ENCODE data around the gene SEPSECS. TPM values are rescaled to one million over a fixed set of nuclear protein-coding genes. Genes with fewer than 3 reads are reported as not detected.

The SEPSECS gene
- total and polyA plus RNA-seq, 2 experiments from 2014 or later = 1.2 to 4.7 TPM

- Mint-ChIP-seq H3K4me3 (no peak overlapping the region), H3K36me3 (ENCODE audit: low read depth) (no peaks in the 10 kb centered on the region), H3K4me1 (no peaks in the 10 kb centered on the region), H3K27ac (no peak overlapping the region), H3K27me3 (ENCODE audit: insufficient read depth, low read depth, poor library complexity) (no peaks in the 10 kb centered on the region), H3K9me3 (no peaks in the 10 kb centered on the region)
- H3K27me3 ChIP-seq (ENCODE audit: insufficient read depth) = no peaks in the 10 kb centered on the region
- no peaks in the 10 kb centered on the region for H3K36me3 ChIP-seq (ENCODE audit: insufficient read depth)
- no peak overlapping the region for H3K4me3 ChIP-seq
- DNase-seq (ENCODE audit: low spot score) = no peak
- H3K4me2 ChIP-seq = no peak overlapping the region
- no peaks in the 10 kb centered on the region for H3K4me1 ChIP-seq (ENCODE audit: insufficient read depth)
- no peaks in the 10 kb centered on the region for H3K79me2 ChIP-seq (replicated peaks; ENCODE audit: insufficient read depth)
- H3F3A ChIP-seq (replicated peaks; ENCODE audit: low read depth) = no peaks in the 10 kb centered on the region
- no peak overlapping the region for H2AFZ ChIP-seq
- no peak for TF ChIP-seq ETS1 (IDR thresholded peaks at IDR 0.05)
- no peak for TF ChIP-seq ZNF331 (CRISPR knock-in tag; IDR thresholded peaks at IDR 0.05; ENCODE audit: low read depth)
- no peak for TF ChIP-seq ZNF114 (CRISPR knock-in tag; IDR thresholded peaks at IDR 0.05)
- TF ChIP-seq EZH2 (IDR thresholded peaks at IDR 0.05; ENCODE audit: low read depth, unreplicated experiment) = no peak
- TF ChIP-seq, protein P1, sequence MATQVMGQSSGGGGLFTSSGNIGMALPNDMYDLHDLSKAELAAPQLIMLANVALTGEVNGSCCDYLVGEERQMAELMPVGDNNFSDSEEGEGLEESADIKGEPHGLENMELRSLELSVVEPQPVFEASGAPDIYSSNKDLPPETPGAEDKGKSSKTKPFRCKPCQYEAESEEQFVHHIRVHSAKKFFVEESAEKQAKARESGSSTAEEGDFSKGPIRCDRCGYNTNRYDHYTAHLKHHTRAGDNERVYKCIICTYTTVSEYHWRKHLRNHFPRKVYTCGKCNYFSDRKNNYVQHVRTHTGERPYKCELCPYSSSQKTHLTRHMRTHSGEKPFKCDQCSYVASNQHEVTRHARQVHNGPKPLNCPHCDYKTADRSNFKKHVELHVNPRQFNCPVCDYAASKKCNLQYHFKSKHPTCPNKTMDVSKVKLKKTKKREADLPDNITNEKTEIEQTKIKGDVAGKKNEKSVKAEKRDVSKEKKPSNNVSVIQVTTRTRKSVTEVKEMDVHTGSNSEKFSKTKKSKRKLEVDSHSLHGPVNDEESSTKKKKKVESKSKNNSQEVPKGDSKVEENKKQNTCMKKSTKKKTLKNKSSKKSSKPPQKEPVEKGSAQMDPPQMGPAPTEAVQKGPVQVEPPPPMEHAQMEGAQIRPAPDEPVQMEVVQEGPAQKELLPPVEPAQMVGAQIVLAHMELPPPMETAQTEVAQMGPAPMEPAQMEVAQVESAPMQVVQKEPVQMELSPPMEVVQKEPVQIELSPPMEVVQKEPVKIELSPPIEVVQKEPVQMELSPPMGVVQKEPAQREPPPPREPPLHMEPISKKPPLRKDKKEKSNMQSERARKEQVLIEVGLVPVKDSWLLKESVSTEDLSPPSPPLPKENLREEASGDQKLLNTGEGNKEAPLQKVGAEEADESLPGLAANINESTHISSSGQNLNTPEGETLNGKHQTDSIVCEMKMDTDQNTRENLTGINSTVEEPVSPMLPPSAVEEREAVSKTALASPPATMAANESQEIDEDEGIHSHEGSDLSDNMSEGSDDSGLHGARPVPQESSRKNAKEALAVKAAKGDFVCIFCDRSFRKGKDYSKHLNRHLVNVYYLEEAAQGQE (IDR thresholded peaks at IDR 0.05; ENCODE audit: unreplicated experiment) = no peak
- no peak for TF ChIP-seq CTCF (conservative IDR thresholded peaks at IDR 0.05; ENCODE audit: low read depth in 2 of 2)
- no peak for TF ChIP-seq NANOG (IDR thresholded peaks at IDR 0.05; ENCODE audit: borderline replicate concordance)
- no peak for TF ChIP-seq JUNB (IDR thresholded peaks at IDR 0.05; ENCODE audit: unreplicated experiment)
- TF ChIP-seq CREB1 (CRISPR knock-in tag; IDR thresholded peaks at IDR 0.05; ENCODE audit: low read depth) = no peak
- TF ChIP-seq, protein P2, sequence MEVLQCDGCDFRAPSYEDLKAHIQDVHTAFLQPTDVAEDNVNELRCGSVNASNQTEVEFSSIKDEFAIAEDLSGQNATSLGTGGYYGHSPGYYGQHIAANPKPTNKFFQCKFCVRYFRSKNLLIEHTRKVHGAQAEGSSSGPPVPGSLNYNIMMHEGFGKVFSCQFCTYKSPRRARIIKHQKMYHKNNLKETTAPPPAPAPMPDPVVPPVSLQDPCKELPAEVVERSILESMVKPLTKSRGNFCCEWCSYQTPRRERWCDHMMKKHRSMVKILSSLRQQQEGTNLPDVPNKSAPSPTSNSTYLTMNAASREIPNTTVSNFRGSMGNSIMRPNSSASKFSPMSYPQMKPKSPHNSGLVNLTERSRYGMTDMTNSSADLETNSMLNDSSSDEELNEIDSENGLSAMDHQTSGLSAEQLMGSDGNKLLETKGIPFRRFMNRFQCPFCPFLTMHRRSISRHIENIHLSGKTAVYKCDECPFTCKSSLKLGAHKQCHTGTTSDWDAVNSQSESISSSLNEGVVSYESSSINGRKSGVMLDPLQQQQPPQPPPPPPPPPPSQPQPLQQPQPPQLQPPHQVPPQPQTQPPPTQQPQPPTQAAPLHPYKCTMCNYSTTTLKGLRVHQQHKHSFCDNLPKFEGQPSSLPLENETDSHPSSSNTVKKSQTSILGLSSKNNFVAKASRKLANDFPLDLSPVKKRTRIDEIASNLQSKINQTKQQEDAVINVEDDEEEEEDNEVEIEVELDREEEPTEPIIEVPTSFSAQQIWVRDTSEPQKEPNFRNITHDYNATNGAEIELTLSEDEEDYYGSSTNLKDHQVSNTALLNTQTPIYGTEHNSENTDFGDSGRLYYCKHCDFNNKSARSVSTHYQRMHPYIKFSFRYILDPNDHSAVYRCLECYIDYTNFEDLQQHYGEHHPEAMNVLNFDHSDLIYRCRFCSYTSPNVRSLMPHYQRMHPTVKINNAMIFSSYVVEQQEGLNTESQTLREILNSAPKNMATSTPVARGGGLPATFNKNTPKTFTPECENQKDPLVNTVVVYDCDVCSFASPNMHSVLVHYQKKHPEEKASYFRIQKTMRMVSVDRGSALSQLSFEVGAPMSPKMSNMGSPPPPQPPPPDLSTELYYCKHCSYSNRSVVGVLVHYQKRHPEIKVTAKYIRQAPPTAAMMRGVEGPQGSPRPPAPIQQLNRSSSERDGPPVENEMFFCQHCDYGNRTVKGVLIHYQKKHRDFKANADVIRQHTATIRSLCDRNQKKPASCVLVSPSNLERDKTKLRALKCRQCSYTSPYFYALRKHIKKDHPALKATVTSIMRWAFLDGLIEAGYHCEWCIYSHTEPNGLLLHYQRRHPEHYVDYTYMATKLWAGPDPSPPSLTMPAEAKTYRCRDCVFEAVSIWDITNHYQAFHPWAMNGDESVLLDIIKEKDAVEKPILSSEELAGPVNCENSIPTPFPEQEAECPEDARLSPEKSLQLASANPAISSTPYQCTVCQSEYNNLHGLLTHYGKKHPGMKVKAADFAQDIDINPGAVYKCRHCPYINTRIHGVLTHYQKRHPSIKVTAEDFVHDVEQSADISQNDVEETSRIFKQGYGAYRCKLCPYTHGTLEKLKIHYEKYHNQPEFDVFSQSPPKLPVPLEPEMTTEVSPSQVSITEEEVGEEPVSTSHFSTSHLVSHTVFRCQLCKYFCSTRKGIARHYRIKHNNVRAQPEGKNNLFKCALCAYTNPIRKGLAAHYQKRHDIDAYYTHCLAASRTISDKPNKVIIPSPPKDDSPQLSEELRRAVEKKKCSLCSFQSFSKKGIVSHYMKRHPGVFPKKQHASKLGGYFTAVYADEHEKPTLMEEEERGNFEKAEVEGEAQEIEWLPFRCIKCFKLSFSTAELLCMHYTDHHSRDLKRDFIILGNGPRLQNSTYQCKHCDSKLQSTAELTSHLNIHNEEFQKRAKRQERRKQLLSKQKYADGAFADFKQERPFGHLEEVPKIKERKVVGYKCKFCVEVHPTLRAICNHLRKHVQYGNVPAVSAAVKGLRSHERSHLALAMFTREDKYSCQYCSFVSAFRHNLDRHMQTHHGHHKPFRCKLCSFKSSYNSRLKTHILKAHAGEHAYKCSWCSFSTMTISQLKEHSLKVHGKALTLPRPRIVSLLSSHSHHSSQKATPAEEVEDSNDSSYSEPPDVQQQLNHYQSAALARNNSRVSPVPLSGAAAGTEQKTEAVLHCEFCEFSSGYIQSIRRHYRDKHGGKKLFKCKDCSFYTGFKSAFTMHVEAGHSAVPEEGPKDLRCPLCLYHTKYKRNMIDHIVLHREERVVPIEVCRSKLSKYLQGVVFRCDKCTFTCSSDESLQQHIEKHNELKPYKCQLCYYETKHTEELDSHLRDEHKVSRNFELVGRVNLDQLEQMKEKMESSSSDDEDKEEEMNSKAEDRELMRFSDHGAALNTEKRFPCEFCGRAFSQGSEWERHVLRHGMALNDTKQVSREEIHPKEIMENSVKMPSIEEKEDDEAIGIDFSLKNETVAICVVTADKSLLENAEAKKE (CRISPR knock-in tag; IDR thresholded peaks at IDR 0.05) = no peak
- no peak for TF ChIP-seq POLR2AphosphoS5 (IDR thresholded peaks at IDR 0.05; ENCODE audit: low read depth)
- TF ChIP-seq EZH2phosphoT487 (IDR thresholded peaks at IDR 0.05; ENCODE audit: unreplicated experiment) = no peak
- TF ChIP-seq STAT1 (IDR thresholded peaks at IDR 0.05; ENCODE audit: unreplicated experiment) = no peak
- no peaks in the 10 kb centered on the region for H3K9me2 ChIP-seq (ENCODE audit: insufficient read depth)
- ATAC-seq = no peak
- H4K20me1 ChIP-seq (replicated peaks; ENCODE audit: insufficient read depth) = no peaks in the 10 kb centered on the region; the same call in 1 of the 2 replicates
- H3K27ac ChIP-seq (ENCODE audit: low read depth) = no peak overlapping the region
Measured at GRCh38 chr4:25184056-25184455, 23.8 kb upstream of the SEPSECS start.
